ENCODE results near the gene TPMT.

TPMT gene

DNA sequence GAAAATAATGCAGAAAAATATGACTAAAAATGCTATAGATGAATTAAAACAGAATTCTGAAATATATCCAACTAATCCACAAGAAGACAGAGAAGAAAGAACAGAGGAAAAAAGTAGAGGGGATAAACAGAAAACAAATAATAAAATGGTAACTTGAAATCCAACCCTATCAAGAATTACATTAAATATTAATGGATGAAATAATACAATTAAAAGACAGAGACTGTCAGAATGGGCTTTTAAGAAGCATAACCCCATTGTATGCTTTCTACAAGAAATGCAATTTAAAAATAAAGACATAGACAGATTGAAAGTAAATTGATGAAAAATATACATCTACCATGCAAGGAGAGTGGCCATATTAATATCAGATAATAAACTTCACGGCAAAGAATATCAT, 47.8 kb downstream of the TPMT start:
- H3K36me3 ChIP-seq (ENCODE audit: insufficient read depth, low read length) = no peaks in the 10 kb centered on the region
- H3K9ac ChIP-seq (ENCODE audit: low read length) = no peak overlapping the region
- H3K4me1 ChIP-seq (ENCODE audit: insufficient read depth, low read length) = no peaks in the 10 kb centered on the region
- H3K27ac ChIP-seq (ENCODE audit: low read depth, low read length) = no peak overlapping the region
- H3K27me3 ChIP-seq (ENCODE audit: control insufficient read depth in 1 of 2, insufficient read depth in 2 of 2, low read length in 2 of 2) = no peaks in the 10 kb centered on the region
- no peaks in the 10 kb centered on the region for H3K9me3 ChIP-seq (ENCODE audit: low read length)
- no peak overlapping the region for H3K4me3 ChIP-seq (ENCODE audit: low read depth in 1 of 2, low read length in 2 of 2)

GRCh38 chr6:18102783-18103509, 51.9 kb downstream of the TPMT start:
- H3K27ac ChIP-seq (ENCODE audit: low read depth, low read length) = no peak overlapping the region
- no peak overlapping the region for H3K4me3 ChIP-seq (ENCODE audit: low read depth in 1 of 2, low read length in 2 of 2)
- no peak overlapping the region for H3K9ac ChIP-seq (ENCODE audit: low read length)
- no peaks in the 10 kb centered on the region for H3K27me3 ChIP-seq (ENCODE audit: control insufficient read depth in 1 of 2, insufficient read depth in 2 of 2, low read length in 2 of 2)
- no peaks in the 10 kb centered on the region for H3K36me3 ChIP-seq (ENCODE audit: insufficient read depth, low read length)
- no peaks in the 10 kb centered on the region for H3K4me1 ChIP-seq (ENCODE audit: insufficient read depth, low read length)
- no peaks in the 10 kb centered on the region for H3K9me3 ChIP-seq (ENCODE audit: low read length)

- H3K4me1 ChIP-seq (ENCODE audit: insufficient read depth, low read length) = no peaks in the 10 kb centered on the region
- H3K27me3 ChIP-seq (ENCODE audit: control insufficient read depth in 1 of 2, insufficient read depth in 2 of 2, low read length in 2 of 2) = no peaks in the 10 kb centered on the region
- H3K9ac ChIP-seq (ENCODE audit: low read length) = no peak overlapping the region
- no peak overlapping the region for H3K27ac ChIP-seq (ENCODE audit: low read depth, low read length)
- no peaks in the 10 kb centered on the region for H3K36me3 ChIP-seq (ENCODE audit: insufficient read depth, low read length)
- no peak overlapping the region for H3K4me3 ChIP-seq (ENCODE audit: low read depth in 1 of 2, low read length in 2 of 2)
- no peaks in the 10 kb centered on the region for H3K9me3 ChIP-seq (ENCODE audit: low read length)
Measured at GRCh38 chr6:18101873-18102272, 53.0 kb downstream of the TPMT start.

DNA sequence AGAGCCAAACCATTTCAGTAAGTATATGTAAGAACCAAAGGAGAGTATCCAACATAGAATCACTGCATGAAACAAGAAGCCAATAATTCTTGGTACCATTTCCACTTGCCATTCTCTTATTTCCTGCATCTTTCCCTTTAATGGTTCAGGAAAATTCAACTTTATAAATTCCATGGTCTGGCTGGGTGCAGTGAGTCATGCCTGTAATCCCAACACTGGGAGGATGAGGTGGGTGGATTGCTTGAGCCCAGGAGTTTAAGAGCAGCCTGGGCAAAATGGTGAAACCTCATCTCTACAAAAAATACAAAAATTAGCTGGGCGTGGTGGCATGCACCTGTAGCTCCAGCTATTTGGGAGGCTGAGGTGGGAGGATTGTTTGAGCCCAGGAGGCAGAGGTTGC, 53.6 kb downstream of the TPMT start:
- Histone ChIP-seq H3K9me3 (ENCODE audit: low read length) (no peaks in the 10 kb centered on the region), H3K27ac (ENCODE audit: low read depth, low read length) (no peak overlapping the region), H3K9ac (ENCODE audit: low read length) (no peak overlapping the region)

DNA sequence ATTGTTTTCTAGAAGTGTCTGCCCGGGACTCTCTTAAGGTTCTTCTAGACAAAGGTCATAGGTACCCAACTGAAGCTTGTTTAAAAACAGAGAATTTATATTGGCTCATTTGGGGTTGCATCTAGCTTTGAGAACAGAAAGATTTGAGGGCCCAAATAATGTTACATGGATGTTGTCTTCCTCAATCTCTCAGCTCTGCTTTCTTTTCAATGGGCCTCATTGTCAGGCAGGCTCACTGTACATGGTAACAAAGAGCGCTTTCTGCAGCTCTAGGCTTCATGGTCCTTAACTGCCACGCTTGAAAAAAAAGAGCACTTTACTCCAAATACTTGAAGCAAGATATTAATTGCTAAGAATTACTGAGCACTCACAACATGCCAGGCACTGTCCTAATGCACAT, 54.6 kb downstream of the TPMT start:
- no peak overlapping the region for H3K9ac ChIP-seq (ENCODE audit: low read length)
- no peaks in the 10 kb centered on the region for H3K9me3 ChIP-seq (ENCODE audit: low read length)
- no peak overlapping the region for H3K27ac ChIP-seq (ENCODE audit: low read depth, low read length)
- H3K4me1 ChIP-seq (ENCODE audit: insufficient read depth, low read length) = no peaks in the 10 kb centered on the region
- H3K27me3 ChIP-seq (ENCODE audit: control insufficient read depth in 1 of 2, insufficient read depth in 2 of 2, low read length in 2 of 2) = no peaks in the 10 kb centered on the region
- H3K4me3 ChIP-seq (ENCODE audit: low read depth in 1 of 2, low read length in 2 of 2) = no peak overlapping the region
- H3K36me3 ChIP-seq (ENCODE audit: insufficient read depth, low read length) = no peaks in the 10 kb centered on the region

More for the DNA sequence above, 53.6 kb downstream of the TPMT start:
- Histone ChIP-seq H3K36me3 (ENCODE audit: insufficient read depth, low read length) (no peaks in the 10 kb centered on the region), H3K4me1 (ENCODE audit: insufficient read depth, low read length) (no peaks in the 10 kb centered on the region), H3K27me3 (ENCODE audit: control insufficient read depth in 1 of 2, insufficient read depth in 2 of 2, low read length in 2 of 2) (no peaks in the 10 kb centered on the region), H3K4me3 (ENCODE audit: low read depth in 1 of 2, low read length in 2 of 2) (no peak overlapping the region)

GRCh38 chr6:18099511-18099910, 55.4 kb downstream of the TPMT start:
- Histone ChIP-seq H3K9ac (ENCODE audit: low read length) (no peak overlapping the region), H3K27me3 (ENCODE audit: control insufficient read depth in 1 of 2, insufficient read depth in 2 of 2, low read length in 2 of 2) (no peaks in the 10 kb centered on the region), H3K27ac (ENCODE audit: low read depth, low read length) (no peak overlapping the region), H3K36me3 (ENCODE audit: insufficient read depth, low read length) (no peaks in the 10 kb centered on the region), H3K4me1 (ENCODE audit: insufficient read depth, low read length) (no peaks in the 10 kb centered on the region), H3K4me3 (ENCODE audit: low read depth in 1 of 2, low read length in 2 of 2) (no peak overlapping the region), H3K9me3 (ENCODE audit: low read length) (no peaks in the 10 kb centered on the region)

GRCh38 chr6:18096423-18096822, 58.5 kb downstream of the TPMT start:
- no peaks in the 10 kb centered on the region for H3K9me3 ChIP-seq (ENCODE audit: low read length)
- H3K27me3 ChIP-seq (ENCODE audit: control insufficient read depth in 1 of 2, insufficient read depth in 2 of 2, low read length in 2 of 2) = no peaks in the 10 kb centered on the region
- H3K4me1 ChIP-seq (ENCODE audit: insufficient read depth, low read length) = no peaks in the 10 kb centered on the region
- H3K4me3 ChIP-seq (ENCODE audit: low read depth in 1 of 2, low read length in 2 of 2) = no peak overlapping the region
- H3K9ac ChIP-seq (ENCODE audit: low read length) = no peak overlapping the region
- no peak overlapping the region for H3K27ac ChIP-seq (ENCODE audit: low read depth, low read length)
- no peaks in the 10 kb centered on the region for H3K36me3 ChIP-seq (ENCODE audit: insufficient read depth, low read length)

- H3K4me1 ChIP-seq (ENCODE audit: insufficient read depth, low read length) = no peaks in the 10 kb centered on the region
- no peak overlapping the region for H3K4me3 ChIP-seq (ENCODE audit: low read depth in 1 of 2, low read length in 2 of 2)
- H3K27me3 ChIP-seq (ENCODE audit: control insufficient read depth in 1 of 2, insufficient read depth in 2 of 2, low read length in 2 of 2) = no peaks in the 10 kb centered on the region
- no peak overlapping the region for H3K9ac ChIP-seq (ENCODE audit: low read length)
- H3K27ac ChIP-seq (ENCODE audit: low read depth, low read length) = no peak overlapping the region
- no peaks in the 10 kb centered on the region for H3K36me3 ChIP-seq (ENCODE audit: insufficient read depth, low read length)
- no peaks in the 10 kb centered on the region for H3K9me3 ChIP-seq (ENCODE audit: low read length)
Measured at GRCh38 chr6:18091382-18091781, 63.5 kb downstream of the TPMT start.

DNA sequence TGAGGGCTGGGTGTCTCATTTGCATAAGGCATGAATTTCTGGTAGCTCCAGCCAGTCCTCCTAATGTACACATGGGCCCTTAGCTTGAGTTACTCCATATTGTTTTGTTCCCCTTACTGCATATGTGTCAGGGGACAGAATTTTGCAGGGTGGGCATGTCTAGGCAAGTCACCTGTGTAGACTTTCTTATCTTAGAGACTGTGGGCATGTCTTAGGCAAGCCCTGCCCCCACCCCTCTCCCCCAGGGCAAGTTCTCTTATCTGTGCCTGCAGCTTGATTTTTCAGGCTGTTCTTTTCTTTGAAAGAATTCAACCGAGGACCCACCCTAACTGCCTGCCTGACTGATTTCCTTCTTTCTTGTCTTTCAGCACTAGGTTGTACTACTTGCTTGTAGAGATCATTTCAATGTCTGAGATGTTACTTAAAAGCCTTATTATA, 64.5 kb downstream of the TPMT start:
- no peaks in the 10 kb centered on the region for H3K27me3 ChIP-seq (ENCODE audit: control insufficient read depth in 1 of 2, insufficient read depth in 2 of 2, low read length in 2 of 2)
- no peaks in the 10 kb centered on the region for H3K36me3 ChIP-seq (ENCODE audit: insufficient read depth, low read length)
- H3K27ac ChIP-seq (ENCODE audit: low read depth, low read length) = no peak overlapping the region
- H3K4me3 ChIP-seq (ENCODE audit: low read depth in 1 of 2, low read length in 2 of 2) = no peak overlapping the region
- H3K9ac ChIP-seq (ENCODE audit: low read length) = no peak overlapping the region
- H3K9me3 ChIP-seq (ENCODE audit: low read length) = no peaks in the 10 kb centered on the region
- no peaks in the 10 kb centered on the region for H3K4me1 ChIP-seq (ENCODE audit: insufficient read depth, low read length)

DNA sequence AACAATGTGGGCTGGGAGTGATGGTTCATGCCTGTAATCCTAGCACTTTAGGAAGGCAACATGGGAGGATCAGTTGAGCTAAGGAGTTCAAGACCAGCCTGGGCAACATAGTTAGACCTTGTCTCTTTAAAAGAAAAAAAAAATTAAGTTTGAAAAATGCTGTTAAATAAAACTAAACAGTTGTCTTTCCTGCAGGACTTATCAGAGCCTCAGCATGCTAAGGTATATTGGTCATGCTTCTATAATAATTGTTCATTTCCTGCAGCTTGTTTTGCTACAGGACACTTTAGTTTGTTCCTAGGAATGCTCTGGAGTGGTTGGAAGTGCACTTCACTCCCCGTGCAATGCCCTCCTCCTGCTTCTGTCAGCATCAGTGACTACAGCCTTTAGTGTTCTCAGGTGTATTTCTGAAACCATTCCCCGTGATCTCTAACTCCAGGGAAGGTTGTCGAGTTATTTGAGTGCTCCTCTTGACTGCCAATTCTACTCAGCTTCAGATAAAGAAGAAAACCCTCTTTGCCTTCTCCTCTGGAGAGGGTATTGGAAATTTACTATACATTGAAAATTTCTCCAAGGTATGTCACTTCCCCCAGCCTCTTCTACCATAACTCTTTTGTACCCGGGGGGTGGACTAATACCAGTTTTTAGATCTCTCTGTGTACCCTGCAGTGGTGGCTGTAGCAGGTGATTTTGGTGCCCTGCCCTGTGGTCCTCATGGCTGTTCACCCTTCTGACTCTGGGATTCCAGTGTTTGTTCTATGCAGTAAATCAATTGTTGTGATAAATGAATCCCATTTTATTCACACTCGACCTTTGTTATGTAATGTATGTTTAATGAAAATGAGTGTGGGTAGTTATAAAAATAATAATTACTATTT, 66.2 kb downstream of the TPMT start:
- H3K4me3 ChIP-seq (ENCODE audit: low read depth in 1 of 2, low read length in 2 of 2) = no peak overlapping the region
- H3K9me3 ChIP-seq (ENCODE audit: low read length) = no peaks in the 10 kb centered on the region
- no peak overlapping the region for H3K27ac ChIP-seq (ENCODE audit: low read depth, low read length)
- H3K9ac ChIP-seq (ENCODE audit: low read length) = no peak overlapping the region
- no peaks in the 10 kb centered on the region for H3K27me3 ChIP-seq (ENCODE audit: control insufficient read depth in 1 of 2, insufficient read depth in 2 of 2, low read length in 2 of 2)
- no peaks in the 10 kb centered on the region for H3K36me3 ChIP-seq (ENCODE audit: insufficient read depth, low read length)
- no peaks in the 10 kb centered on the region for H3K4me1 ChIP-seq (ENCODE audit: insufficient read depth, low read length)

- Histone ChIP-seq H3K9me3 (ENCODE audit: low read length) (no peaks in the 10 kb centered on the region), H3K27me3 (ENCODE audit: control insufficient read depth in 1 of 2, insufficient read depth in 2 of 2, low read length in 2 of 2) (no peaks in the 10 kb centered on the region), H3K4me3 (ENCODE audit: low read depth in 1 of 2, low read length in 2 of 2) (no peak overlapping the region), H3K9ac (ENCODE audit: low read length) (no peak overlapping the region), H3K4me1 (ENCODE audit: insufficient read depth, low read length) (no peaks in the 10 kb centered on the region), H3K27ac (ENCODE audit: low read depth, low read length) (no peak overlapping the region), H3K36me3 (ENCODE audit: insufficient read depth, low read length) (no peaks in the 10 kb centered on the region)
Measured at GRCh38 chr6:18087396-18088165, 67.3 kb downstream of the TPMT start.
